ENCODE data around the gene CORO2B. TPM values are rescaled to one million over a fixed set of nuclear protein-coding genes. Genes with fewer than 3 reads are reported as not detected.

The CORO2B gene
- total and polyA plus RNA-seq, 2 of the 13 experiments (the other 11 are each of a cell fraction or from before 2014, with no cell fraction given), result 0.35 to 0.63 TPM

DNA sequence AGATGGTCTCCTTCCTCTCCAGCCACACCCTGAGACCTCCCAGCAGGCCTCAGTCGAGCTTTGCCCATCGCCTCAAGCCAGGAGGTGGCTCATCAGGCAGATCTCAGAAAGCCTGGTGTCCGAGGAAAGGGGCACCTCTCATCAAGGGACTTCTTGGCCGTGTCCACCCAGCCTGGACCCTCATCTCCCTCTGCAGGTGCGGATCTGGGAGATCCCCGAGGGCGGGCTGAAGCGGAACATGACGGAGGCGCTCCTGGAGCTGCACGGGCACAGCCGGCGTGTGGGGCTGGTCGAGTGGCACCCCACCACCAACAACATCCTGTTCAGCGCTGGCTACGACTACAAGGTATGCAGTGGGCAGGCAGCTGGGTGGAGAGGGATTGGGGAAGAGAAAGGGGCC lies 131.7 kb downstream of the CORO2B start:
- Histone ChIP-seq H3K79me2 (ENCODE audit: insufficient read depth, low read length) (no peaks in the 10 kb centered on the region), H3K9ac (ENCODE audit: insufficient read depth, low read depth, low read length) (no peak overlapping the region), H3K27me3 (ENCODE audit: control insufficient read depth in 1 of 2, insufficient read depth in 2 of 2, low read length in 2 of 2) (peaks cover 2 to 7% of the 10 kb centered on the region in 2 experiments; a peak in 2 of 5 replicates), H3K4me1 (ENCODE audit: insufficient read depth, low read length) (no peaks in the 10 kb centered on the region), H3K4me2 (ENCODE audit: low read depth, low read length) (no peak overlapping the region), H3K27ac (ENCODE audit: extremely low read length, insufficient read depth, low read length) (no peak overlapping the region), H3K9me3 (ENCODE audit: low read length) (no peaks in the 10 kb centered on the region), H2AFZ (ENCODE audit: low read length) (no peak overlapping the region), H4K20me1 (ENCODE audit: insufficient read depth, low read length) (no peaks in the 10 kb centered on the region), H3K4me3 (replicated peaks in 1 of 3; ENCODE audit: insufficient read depth in 1 of 3, low read depth in 2 of 3, low read length in 3 of 3) (no peak overlapping the region), H3K36me3 (replicated peaks in 1 of 2; ENCODE audit: control insufficient read depth in 1 of 2, insufficient read depth in 2 of 2, low read length in 2 of 2) (no peaks in the 10 kb centered on the region)
- ATAC-seq (no peak), DNase-seq (ENCODE audit: low spot score) (no peak), FAIRE-seq (no peak)
- 47% methylated on average over 12 of the region's 16 CpGs for WGBS (ENCODE audit: low lambda C conversion rate)
- TF ChIP-seq ZNF615 (CRISPR knock-in tag; IDR thresholded peaks at IDR 0.05; ENCODE audit: borderline replicate concordance), result no peak
- ChIA-PET CTCF (ENCODE audit: low intra/inter-chr PET ratio, low total read pairs) (no interaction called here), POLR2A (no interaction called here)
- intact Hi-C loops (cut with micrococcal nuclease; ENCODE audit: unreplicated experiment), result no loop called here
- no TSS peak for BruUV-seq (replicated peaks)
- in situ Hi-C loops (cut with HindIII; ENCODE audit: extremely low pct_ligation_motif_present, low pct_unique_long_range_greater_than_20kb), result no loop called here

DNA sequence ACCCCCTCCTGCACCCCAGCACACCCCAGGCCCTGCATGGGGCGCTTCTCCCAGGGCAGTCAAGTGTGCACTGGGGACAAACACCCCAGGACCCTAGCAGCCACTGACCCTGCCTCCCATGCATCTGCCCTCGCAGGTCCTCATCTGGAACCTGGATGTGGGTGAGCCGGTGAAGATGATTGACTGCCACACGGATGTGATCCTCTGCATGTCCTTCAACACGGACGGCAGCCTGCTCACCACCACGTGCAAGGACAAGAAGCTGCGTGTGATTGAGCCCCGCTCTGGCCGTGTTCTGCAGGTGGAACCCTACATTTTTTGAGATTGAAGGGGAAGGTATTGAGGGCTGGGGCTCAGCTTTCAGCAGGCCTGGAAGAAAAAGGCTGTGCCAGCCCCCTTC lies 132.6 kb downstream of the CORO2B start:
- ATAC-seq, result no peak
- intact Hi-C loops (cut with micrococcal nuclease; ENCODE audit: unreplicated experiment) (no loop called here), in situ Hi-C loops (cut with HindIII; ENCODE audit: extremely low pct_ligation_motif_present, low pct_unique_long_range_greater_than_20kb) (no loop called here)
- H3K4me3 ChIP-seq (replicated peaks in 1 of 3; ENCODE audit: insufficient read depth in 1 of 3, low read depth in 2 of 3, low read length in 3 of 3), result no peak overlapping the region
- TF ChIP-seq YY1 (IDR thresholded peaks at IDR 0.05; ENCODE audit: insufficient read depth, insufficient replicate concordance, low read depth, low read length) (no peak), NR3C1 (CRISPR knock-in tag; IDR thresholded peaks at IDR 0.05) (no peak), DNMT1 (CRISPR knock-in tag; IDR thresholded peaks at IDR 0.05) (no peak), TCF7 (IDR thresholded peaks at IDR 0.05; ENCODE audit: low read depth) (no peak), ZNF350 (CRISPR knock-in tag; IDR thresholded peaks at IDR 0.05; ENCODE audit: borderline replicate concordance, low read depth) (no peak), RNF2 (conservative IDR thresholded peaks at IDR 0.05; ENCODE audit: low read depth) (no peak), KDM5A (IDR thresholded peaks at IDR 0.05; ENCODE audit: borderline replicate concordance, low read length) (no peak), DR1 (CRISPR knock-in tag; IDR thresholded peaks at IDR 0.05) (no peak)
- TF ChIP-seq, protein P1, sequence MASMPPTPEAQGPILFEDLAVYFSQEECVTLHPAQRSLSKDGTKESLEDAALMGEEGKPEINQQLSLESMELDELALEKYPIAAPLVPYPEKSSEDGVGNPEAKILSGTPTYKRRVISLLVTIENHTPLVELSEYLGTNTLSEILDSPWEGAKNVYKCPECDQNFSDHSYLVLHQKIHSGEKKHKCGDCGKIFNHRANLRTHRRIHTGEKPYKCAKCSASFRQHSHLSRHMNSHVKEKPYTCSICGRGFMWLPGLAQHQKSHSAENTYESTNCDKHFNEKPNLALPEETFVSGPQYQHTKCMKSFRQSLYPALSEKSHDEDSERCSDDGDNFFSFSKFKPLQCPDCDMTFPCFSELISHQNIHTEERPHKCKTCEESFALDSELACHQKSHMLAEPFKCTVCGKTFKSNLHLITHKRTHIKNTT (CRISPR knock-in tag; IDR thresholded peaks at IDR 0.05), result no peak
- TF ChIP-seq, protein P2, sequence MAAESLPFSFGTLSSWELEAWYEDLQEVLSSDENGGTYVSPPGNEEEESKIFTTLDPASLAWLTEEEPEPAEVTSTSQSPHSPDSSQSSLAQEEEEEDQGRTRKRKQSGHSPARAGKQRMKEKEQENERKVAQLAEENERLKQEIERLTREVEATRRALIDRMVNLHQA (CRISPR knock-in tag; IDR thresholded peaks at IDR 0.05), result no peak
- TF ChIP-seq, protein P3, sequence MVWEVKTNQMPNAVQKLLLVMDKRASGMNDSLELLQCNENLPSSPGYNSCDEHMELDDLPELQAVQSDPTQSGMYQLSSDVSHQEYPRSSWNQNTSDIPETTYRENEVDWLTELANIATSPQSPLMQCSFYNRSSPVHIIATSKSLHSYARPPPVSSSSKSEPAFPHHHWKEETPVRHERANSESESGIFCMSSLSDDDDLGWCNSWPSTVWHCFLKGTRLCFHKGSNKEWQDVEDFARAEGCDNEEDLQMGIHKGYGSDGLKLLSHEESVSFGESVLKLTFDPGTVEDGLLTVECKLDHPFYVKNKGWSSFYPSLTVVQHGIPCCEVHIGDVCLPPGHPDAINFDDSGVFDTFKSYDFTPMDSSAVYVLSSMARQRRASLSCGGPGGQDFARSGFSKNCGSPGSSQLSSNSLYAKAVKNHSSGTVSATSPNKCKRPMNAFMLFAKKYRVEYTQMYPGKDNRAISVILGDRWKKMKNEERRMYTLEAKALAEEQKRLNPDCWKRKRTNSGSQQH (CRISPR knock-in tag; IDR thresholded peaks at IDR 0.05; ENCODE audit: low read depth), result no peak
- TF ChIP-seq, protein P4, sequence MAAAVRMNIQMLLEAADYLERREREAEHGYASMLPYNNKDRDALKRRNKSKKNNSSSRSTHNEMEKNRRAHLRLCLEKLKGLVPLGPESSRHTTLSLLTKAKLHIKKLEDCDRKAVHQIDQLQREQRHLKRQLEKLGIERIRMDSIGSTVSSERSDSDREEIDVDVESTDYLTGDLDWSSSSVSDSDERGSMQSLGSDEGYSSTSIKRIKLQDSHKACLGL (CRISPR knock-in tag; IDR thresholded peaks at IDR 0.05), result no peak
- no peak for FAIRE-seq
- BruUV-seq (replicated peaks), result no TSS peak
- no peaks in the 10 kb centered on the region for H3K4me1 ChIP-seq (ENCODE audit: insufficient read depth, low read length)
- no peaks in the 10 kb centered on the region for H4K20me1 ChIP-seq (ENCODE audit: insufficient read depth, low read length)
- ChIA-PET POLR2A (no interaction called here), CTCF (ENCODE audit: low intra/inter-chr PET ratio, low total read pairs) (no interaction called here)
- DNase-seq (ENCODE audit: low spot score), result no peak
- H3K9me3 ChIP-seq (ENCODE audit: low read length), result no peaks in the 10 kb centered on the region
- H3K27me3 ChIP-seq (ENCODE audit: control insufficient read depth in 1 of 2, insufficient read depth in 2 of 2, low read length in 2 of 2), result peaks cover 0 to 12% of the 10 kb centered on the region in 2 experiments; a peak in 1 of 5 replicates
- WGBS (ENCODE audit: low lambda C conversion rate), result 40% methylated on average over 4 of the region's 10 CpGs
- no peak overlapping the region for H3K27ac ChIP-seq (ENCODE audit: extremely low read length, insufficient read depth, low read length)
- no peak overlapping the region for H3K9ac ChIP-seq (ENCODE audit: insufficient read depth, low read depth, low read length)
- no peaks in the 10 kb centered on the region for H3K79me2 ChIP-seq (ENCODE audit: insufficient read depth, low read length)
- H3K36me3 ChIP-seq (replicated peaks in 1 of 2; ENCODE audit: control insufficient read depth in 1 of 2, insufficient read depth in 2 of 2, low read length in 2 of 2), result no peaks in the 10 kb centered on the region
- no peak overlapping the region for H2AFZ ChIP-seq (ENCODE audit: low read length)
- no peak overlapping the region for H3K4me2 ChIP-seq (ENCODE audit: low read depth, low read length)

Measured in HepG2 (cell line).